NCI-H1694 treated with DMSO at 0.1 percent for 48 hours (cell line): Measurements from ENCODE around the gene PPP1R14B.

Source experiments
- DNase-seq: peaks from one replicate; lab custom pipeline; 2025; lab: John Stamatoyannopoulos, UW

PPP1R14B gene

DNA sequence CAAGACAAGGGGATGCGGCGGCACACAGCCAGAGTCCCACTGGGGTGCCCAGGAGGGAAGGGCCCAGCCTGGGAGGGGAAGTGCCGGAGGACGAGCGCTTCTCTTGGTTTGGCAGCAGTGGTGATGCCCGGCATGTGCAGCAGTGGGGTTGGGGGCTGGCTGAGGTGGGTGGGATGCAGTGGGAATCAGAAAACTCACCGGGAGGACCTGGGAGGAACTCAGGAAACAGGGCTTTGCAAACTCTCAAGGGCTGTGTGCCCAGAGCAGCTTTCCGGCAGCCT lies 37.2 kb downstream of the PPP1R14B start:
- DNase-seq = no peak

DNA sequence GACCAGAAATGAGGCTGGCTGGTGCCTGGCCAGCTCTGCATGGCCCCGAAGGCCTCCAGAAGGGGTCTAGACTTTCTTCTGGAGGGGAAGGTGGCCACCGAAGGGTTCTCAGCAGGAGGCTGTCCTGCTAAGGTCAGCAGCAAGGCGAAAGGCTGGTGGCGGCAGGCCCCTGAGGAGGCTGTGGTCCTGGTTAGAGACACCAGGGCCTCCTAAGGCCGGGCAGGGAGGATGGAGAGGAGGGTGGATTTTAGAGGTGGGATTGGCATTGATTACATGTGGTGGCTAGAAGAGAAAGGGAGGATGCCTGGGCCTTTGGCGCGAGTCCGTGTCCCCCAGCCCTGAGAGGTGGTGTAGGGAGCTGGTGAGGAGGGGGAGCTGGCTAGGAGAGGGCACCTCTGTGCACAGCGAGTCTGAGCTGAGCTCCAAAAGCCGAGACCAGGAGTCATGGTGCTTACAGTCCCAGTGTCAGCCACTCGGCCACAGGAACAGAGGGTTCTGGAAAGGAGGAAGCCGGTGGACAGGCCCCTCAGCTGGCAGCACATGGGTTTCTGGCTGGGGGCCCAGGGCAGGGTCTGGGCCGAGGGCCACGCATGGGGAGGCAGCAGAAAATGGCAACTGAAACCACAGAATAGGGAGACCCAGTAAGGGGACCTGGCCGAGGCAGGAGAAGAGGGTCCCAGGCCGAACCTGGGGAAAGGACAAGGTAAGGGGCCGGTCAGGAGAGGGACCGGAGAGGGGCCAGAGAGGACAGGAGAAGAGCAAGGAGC lies 37.8 kb downstream of the PPP1R14B start:
- DNase-seq = no peak

DNA sequence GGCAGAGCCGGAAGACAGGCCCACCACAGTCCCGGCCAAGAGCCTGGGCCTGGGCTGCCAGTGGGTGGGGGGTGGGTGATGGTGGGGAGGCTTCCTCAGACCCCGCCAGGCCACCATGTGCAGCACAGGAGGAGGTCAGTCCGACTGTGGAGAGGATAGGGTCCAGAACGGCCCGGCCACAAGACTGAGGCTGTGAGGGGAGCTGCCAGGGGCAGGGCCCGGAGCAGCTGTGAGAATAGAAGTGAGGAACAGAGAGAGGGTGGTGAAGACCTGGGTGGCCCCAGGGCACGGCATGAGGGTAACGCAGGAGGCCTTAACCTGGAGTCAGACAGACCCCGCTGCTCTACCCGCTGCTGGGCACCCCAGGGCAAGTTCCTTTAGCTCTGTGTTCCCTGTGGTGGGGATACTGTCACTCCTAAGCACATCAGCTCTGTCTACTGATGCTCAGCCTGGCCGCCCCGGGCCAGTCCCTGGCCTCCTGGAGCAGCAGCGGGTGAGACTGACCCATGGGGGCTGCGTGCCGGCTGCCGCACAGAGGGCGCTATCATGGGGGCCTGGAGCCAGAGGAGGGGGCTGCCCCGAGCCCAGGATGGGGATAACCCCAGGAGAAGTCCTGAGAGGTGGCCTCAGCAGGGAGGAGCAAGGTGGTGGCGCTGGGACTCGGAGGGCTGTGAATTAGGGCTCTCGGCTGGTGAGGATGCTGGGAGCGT lies 38.5 kb downstream of the PPP1R14B start:
- DNase-seq = no peak

DNA sequence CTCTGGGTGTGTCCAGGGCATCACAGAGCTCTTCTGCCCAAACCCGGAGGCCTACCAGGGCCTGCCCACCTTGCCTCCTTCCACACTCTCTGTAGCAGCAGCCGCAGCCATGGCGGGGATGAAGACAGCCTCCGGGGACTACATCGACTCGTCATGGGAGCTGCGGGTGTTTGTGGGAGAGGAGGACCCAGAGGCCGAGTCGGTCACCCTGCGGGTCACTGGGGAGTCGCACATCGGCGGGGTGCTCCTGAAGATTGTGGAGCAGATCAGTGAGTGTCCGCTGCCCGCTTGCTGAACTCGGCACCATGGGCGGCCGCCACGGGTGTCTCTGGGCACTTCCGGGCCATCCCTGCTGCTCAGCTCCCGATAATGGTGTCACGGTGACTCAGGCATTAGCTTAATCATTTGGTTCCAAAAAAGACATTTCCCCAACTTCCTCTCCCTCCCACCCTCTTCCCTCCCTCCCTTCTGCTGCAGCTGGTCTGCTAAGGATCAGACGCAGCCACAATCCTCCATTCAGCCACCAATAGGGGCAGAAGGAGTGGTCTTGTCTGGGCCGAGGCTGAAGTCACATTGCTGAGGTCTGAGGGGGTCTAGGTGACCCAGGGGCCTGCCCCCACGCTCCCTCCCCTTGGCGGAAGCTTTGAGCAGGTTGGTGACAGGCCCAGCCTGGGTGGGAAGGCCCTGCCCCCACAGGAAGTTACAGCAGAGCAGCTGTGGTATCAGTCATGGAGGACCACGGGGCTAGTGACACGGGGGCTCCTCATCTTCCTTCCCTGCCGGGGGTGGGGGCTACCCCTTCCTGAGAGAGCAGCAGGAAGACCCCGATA lies 39.3 kb downstream of the PPP1R14B start:
- DNase-seq = no peak

DNA sequence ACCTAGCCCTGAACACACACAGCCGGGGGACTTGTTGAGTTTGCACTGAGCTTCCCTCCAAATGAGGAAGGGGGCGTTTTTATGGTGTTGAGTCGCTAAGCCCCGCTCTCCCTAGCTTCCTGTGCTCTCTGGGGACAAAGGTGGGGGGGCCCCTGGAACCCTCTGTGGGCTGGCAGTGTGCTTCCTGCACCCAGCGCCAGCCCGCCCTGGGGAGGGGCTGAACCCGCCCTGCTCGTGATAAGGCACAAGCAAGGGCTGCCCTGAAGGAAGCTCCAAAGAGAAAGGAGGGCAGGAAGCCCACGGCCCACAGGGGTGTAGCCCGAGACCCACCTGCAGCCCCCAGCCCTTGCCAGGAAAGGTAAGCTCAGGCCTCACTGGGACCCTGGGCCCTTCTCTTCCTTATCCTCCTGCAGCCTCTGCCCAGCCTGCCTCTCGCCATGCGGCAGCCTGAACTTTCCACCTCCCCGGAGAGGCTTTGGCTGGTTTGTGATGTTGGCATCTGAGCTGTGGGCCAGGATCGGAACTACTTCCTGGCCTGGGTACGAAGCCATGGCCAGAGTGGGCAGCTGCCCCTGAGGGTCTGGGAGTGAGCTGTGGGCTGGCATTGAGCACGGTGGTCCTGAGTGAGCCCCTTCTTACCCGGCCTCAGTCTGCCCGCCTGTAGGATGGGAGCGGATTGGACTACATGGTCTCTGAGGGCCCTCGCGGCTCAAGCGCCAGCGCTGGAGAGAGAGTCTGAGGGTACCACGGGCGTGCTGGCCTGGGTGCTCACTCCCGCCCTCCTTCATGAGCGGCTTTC lies 40.1 kb downstream of the PPP1R14B start, which contains the start of gene FERMT3:
Gene FERMT3 (plus strand): TSS at position 265 of the 799 bp plus-strand sequence. CDS start 644 bp downstream, outside the sequence.
- no peak for DNase-seq

DNA sequence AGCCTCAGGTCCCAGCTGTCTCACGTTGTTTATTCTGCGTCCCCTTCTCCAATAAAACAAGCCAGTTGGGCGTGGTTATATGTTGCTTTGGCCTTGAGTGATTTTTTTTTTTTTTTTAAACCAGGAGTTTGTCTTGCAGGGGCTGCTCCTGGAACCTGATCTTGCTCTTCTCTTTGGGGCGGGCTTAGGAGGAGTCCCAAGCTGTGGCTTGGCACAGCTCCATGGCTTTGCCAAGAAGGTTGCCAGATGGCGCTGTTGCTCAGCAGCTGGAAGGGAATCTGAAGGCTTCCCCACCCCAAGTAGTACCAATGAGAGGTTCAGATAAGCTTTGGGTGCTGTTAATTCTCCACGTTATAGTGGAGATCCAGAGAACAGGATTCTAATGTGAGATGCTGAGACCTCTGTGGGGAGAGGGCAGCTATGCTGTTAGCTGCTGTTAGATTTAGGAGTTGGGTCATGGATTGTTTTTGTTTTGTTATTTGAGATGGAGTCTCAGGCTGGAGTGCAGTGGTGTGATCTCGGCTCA lies 42.2 kb downstream of the PPP1R14B start:
- peak; percentile 75 for DNase-seq

DNA sequence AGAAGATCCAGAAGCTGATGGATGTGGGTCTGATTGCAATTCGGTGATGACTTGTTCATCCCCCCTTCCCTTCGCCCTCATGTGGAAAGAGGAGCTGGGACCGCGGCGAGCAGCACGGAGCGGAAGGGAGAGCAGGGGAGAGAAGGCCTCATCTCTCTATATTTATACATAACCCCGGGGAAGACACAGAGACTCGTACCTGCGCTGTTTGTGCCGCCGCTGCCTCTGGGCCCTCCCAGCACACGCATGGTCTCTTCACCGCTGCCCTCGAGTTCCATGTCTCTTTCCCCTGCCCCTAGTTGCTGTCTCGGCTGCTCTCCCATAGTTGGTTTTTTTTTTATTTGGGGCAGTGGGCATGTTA lies 42.7 kb downstream of the PPP1R14B start:
- no peak for DNase-seq

DNA sequence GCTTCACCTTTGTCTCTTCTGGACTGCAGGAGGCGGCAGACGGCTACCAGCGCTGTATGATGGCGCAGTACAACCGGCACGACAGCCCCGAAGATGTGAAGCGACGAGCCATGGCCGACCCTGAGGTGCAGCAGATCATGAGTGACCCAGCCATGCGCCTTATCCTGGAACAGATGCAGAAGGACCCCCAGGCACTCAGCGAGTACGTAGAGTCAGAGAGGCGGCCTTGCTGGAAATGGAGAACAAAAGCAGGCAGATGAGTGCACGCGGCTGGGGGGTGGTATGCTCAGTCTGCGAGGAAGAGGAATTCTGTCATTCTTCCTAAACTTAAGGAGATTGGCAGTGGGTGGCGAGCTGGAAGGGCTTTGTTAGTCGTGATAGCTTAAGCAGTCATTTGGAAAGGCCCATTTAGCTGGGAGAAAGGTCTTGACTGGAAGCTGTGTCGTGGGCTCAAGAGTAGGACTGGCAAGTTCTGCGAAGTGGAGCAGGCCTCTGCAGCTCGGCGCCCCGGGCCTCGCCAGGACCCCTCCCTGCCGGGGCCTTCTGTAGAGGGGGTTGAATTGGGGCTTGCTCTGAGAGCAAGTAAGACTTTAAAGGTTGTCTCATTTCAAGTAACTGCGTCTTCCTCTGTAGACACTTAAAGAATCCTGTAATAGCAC lies 43.2 kb downstream of the PPP1R14B start:
- DNase-seq = no peak

DNA sequence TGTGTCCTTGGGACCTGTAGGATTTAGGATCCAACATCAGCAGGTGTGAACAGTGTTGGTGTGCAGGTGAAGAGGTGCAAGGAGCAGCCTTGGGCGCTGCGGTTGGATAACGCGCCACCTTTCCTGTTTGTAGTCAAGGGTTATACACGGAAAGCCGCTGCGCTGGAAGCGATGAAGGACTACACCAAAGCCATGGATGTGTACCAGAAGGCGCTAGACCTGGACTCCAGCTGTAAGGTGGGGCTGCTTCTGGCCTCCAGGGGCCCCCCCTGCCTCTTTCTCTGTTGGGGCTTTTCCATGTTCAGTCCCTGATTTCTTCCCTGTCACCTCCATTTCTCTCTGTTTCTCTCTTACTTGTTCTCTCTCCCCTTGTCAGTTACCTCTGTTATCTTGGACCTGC lies 43.8 kb downstream of the PPP1R14B start:
- no peak for DNase-seq

DNA sequence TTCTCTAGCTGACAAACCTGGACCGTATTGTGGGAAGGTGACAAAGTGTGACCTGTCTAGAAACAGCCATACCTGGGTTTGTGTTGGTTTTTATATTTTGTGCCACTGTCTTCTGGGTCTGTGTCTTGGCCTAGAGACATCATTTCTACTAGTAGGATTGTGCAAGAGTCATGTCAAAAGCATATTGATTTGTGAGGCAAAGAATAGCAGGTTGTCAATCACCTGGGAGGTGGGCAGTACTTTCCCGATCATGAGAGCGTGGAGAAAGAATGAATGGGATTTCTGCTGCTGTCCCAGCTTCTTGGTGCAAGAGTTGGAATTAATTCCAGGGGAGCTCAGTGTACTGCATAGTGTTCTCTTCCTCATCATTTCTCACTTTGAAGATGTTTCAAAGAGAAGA lies 45.2 kb downstream of the PPP1R14B start:
- DNase-seq = no peak

DNA sequence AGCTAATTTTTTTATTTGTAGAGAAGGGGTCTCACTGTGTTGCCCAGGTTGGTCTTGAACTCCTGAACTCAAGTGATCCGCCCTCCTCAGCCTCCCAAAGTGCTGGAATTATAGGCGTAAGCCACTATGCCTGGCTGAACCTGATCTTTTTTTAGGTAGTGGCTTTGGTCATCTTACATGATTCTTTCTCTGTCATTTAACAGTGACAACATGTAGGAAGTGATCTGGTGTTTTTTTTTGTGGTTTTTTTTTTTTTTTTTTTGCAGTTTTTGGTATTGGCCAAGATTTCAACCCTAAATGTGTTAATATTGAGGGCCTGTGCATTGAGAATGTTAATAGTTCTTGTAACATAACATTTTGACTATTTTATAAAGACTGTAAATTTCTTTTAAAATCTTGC lies 48.2 kb downstream of the PPP1R14B start:
- no peak for DNase-seq

DNA sequence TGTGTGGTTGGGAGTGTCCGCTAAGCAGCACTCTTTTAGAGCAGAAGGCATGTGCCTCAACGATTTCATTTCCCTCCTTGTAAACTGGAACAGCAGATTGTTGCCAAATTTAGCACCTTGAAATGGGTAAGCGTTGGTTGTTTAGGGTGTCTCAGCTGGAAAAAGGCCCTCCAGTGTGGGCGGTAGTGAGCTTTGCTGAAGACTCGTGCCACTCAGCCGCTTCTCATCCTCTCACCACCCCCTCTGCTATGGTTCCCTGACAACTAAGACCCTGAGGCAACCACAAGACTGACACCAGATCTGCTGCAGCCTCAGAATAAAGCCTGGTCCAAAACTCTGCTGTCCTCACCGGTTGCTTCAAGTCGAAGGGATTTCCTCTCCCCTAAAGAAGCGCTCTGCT lies 50.1 kb downstream of the PPP1R14B start:
- DNase-seq = no peak
